ENCODE measurements around the gene SERPINC1.
"Not testable (repeated sequence)": the region's sequence is repeated elsewhere in the genome, so short reads cannot be mapped to it uniquely, and the experiment has no call there.

The SERPINC1 gene

GRCh38 chr1:173948594-173948993, 31.5 kb upstream of the SERPINC1 start:
- no peak overlapping the region for H3K4me3 ChIP-seq (ENCODE audit: low read depth, low read length)
- no peak for TF ChIP-seq CTCF (IDR thresholded peaks at IDR 0.05)
- H3K27me3 ChIP-seq (ENCODE audit: control insufficient read depth, insufficient read depth, low read length), result no peaks in the 10 kb centered on the region
- H3K9me3 ChIP-seq (ENCODE audit: control insufficient read depth, low read length), result no peaks in the 10 kb centered on the region
- H3K9ac ChIP-seq, result no peak overlapping the region
- no peaks in the 10 kb centered on the region for H3K36me3 ChIP-seq (ENCODE audit: control insufficient read depth, insufficient read depth, low read length)
- H3K4me1 ChIP-seq, result no peaks in the 10 kb centered on the region
- H3K27ac ChIP-seq, result no peak overlapping the region
- H3K4me2 ChIP-seq (ENCODE audit: low read length), result no peak overlapping the region
- H2AFZ ChIP-seq, result no peak overlapping the region
- no peaks in the 10 kb centered on the region for H3K79me2 ChIP-seq

GRCh38 chr1:173946380-173946921, 29.3 kb upstream of the SERPINC1 start:
- Histone ChIP-seq H3K27ac (no peak overlapping the region), H3K9me3 (ENCODE audit: control insufficient read depth, low read length) (no peaks in the 10 kb centered on the region), H3K4me1 (no peaks in the 10 kb centered on the region), H2AFZ (no peak overlapping the region), H3K4me2 (ENCODE audit: low read length) (no peak overlapping the region), H3K9ac (no peak overlapping the region), H3K36me3 (ENCODE audit: control insufficient read depth, insufficient read depth, low read length) (no peaks in the 10 kb centered on the region), H3K27me3 (ENCODE audit: control insufficient read depth, insufficient read depth, low read length) (no peaks in the 10 kb centered on the region), H3K4me3 (ENCODE audit: low read depth, low read length) (no peak overlapping the region), H3K79me2 (no peaks in the 10 kb centered on the region)
- no peak for TF ChIP-seq CTCF (IDR thresholded peaks at IDR 0.05)

- H2AFZ ChIP-seq, result no peak overlapping the region
- no peak for TF ChIP-seq CTCF (IDR thresholded peaks at IDR 0.05)
- H3K27me3 ChIP-seq (ENCODE audit: control insufficient read depth, insufficient read depth, low read length), result no peaks in the 10 kb centered on the region
- H3K9ac ChIP-seq, result no peak overlapping the region
- H3K4me2 ChIP-seq (ENCODE audit: low read length), result no peak overlapping the region
- no peaks in the 10 kb centered on the region for H3K36me3 ChIP-seq (ENCODE audit: control insufficient read depth, insufficient read depth, low read length)
- H3K9me3 ChIP-seq (ENCODE audit: control insufficient read depth, low read length), result no peaks in the 10 kb centered on the region
- no peaks in the 10 kb centered on the region for H3K4me1 ChIP-seq
- no peak overlapping the region for H3K27ac ChIP-seq
- H3K4me3 ChIP-seq (ENCODE audit: low read depth, low read length), result no peak overlapping the region
- H3K79me2 ChIP-seq, result no peaks in the 10 kb centered on the region
Observed at GRCh38 chr1:173937062-173937461, 19.9 kb upstream of the SERPINC1 start.

DNA sequence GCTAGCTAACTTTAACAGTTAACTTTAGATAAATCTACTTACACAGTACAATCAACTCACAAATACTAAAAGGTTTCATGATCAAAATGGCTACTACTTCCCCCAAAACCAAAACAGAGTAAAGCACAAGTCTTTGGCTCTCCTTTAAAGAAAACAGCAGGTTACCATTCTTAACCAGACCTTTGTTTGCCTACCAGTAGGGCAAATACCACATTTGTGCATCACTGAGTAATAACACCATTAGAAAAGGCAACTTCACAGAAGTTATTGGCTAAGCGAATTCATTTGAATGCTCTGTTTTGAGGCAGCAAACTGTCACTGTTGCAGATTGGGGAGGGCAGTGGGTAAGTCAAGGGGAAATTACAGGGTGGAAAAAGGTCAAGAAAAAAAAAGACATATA, 17.3 kb upstream of the SERPINC1 start:
- Histone ChIP-seq H3K9me3 (ENCODE audit: control insufficient read depth, low read length) (no peaks in the 10 kb centered on the region), H3K4me2 (ENCODE audit: low read length) (no peak overlapping the region), H3K36me3 (ENCODE audit: control insufficient read depth, insufficient read depth, low read length) (no peaks in the 10 kb centered on the region), H3K27me3 (ENCODE audit: control insufficient read depth, insufficient read depth, low read length) (no peaks in the 10 kb centered on the region), H3K9ac (no peak overlapping the region), H3K79me2 (no peaks in the 10 kb centered on the region), H3K4me3 (ENCODE audit: low read depth, low read length) (no peak overlapping the region), H3K4me1 (no peaks in the 10 kb centered on the region), H3K27ac (no peak overlapping the region), H2AFZ (no peak overlapping the region)
- TF ChIP-seq CTCF (IDR thresholded peaks at IDR 0.05), result no peak

- H3K4me1 ChIP-seq; H3K4me3 ChIP-seq (ENCODE audit: low read depth, low read length); H3K4me2 ChIP-seq (ENCODE audit: low read length); H3K9me3 ChIP-seq (ENCODE audit: control insufficient read depth, low read length); H3K27ac ChIP-seq; H3K36me3 ChIP-seq (ENCODE audit: control insufficient read depth, insufficient read depth, low read length); H3K79me2 ChIP-seq; H2AFZ ChIP-seq; H3K9ac ChIP-seq; H3K27me3 ChIP-seq (ENCODE audit: control insufficient read depth, insufficient read depth, low read length): not testable (repeated sequence)
Observed at GRCh38 chr1:173930541-173930940, 13.4 kb upstream of the SERPINC1 start.

Measured in parathyroid adenoma (tissue), 2 donors.